Kidney capillary endothelial cell (primary cell): ENCODE data around the gene HSPA12A.
A peak's percentile ranks its signal among the peaks of the same experiment; 100 is the strongest.

Experiments
- DNase-seq: peaks from one replicate; pipeline ENCODE4 v3.0.0-alpha.2; 2018; ENCODE audit warnings: low spot score

Gene HSPA12A, protein sequence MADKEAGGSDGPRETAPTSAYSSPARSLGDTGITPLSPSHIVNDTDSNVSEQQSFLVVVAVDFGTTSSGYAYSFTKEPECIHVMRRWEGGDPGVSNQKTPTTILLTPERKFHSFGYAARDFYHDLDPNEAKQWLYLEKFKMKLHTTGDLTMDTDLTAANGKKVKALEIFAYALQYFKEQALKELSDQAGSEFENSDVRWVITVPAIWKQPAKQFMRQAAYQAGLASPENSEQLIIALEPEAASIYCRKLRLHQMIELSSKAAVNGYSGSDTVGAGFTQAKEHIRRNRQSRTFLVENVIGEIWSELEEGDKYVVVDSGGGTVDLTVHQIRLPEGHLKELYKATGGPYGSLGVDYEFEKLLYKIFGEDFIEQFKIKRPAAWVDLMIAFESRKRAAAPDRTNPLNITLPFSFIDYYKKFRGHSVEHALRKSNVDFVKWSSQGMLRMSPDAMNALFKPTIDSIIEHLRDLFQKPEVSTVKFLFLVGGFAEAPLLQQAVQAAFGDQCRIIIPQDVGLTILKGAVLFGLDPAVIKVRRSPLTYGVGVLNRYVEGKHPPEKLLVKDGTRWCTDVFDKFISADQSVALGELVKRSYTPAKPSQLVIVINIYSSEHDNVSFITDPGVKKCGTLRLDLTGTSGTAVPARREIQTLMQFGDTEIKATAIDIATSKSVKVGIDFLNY

GRCh38 chr10:116742367-116743265 is at the start of gene HSPA12A:
TSS of gene HSPA12A (minus strand) at chr10:116742566. CDS start at chr10:116742469, 97 bp downstream.
- DNase-seq = peak; percentile 60

- DNase-seq = no peak
These were observed 48.9 kb upstream of the HSPA12A start for GRCh38 chr10:116791241-116791640.

GRCh38 chr10:116787893-116788665 is 45.7 kb upstream of the HSPA12A start:
- DNase-seq = peak; percentile 70

DNA sequence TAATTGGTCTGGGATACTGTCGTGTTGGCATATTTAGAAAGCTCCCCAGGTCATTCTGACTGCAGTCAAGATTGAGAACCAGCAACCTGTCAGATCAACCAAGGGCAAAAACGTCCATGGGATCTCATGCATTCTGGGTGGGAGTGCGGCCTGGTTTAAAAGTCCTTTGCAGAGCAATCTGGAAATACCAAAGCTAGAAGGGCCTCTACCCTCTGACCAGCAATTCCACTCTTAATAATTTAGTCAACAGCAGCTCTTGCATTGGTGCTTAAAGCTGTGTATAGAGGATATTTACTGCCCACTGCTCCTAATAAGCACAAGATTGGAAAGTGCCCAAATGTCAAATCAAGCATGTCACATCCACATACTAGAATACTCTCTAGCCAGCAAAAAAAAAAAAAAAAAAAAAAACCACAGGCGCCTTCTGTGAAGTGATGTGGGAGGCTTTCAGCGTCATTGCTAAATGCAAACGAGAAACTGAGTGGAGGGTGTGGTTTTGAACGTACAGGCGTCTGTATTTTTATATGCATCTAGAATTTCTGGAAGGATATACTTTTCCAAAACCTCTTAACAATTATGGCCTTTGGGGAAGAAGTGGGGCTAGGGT is 44.8 kb upstream of the HSPA12A start:
- no peak for DNase-seq

GRCh38 chr10:116785867-116786266 is 43.5 kb upstream of the HSPA12A start:
- DNase-seq = no peak

GRCh38 chr10:116785282-116785681 is 42.9 kb upstream of the HSPA12A start:
- no peak for DNase-seq

DNA sequence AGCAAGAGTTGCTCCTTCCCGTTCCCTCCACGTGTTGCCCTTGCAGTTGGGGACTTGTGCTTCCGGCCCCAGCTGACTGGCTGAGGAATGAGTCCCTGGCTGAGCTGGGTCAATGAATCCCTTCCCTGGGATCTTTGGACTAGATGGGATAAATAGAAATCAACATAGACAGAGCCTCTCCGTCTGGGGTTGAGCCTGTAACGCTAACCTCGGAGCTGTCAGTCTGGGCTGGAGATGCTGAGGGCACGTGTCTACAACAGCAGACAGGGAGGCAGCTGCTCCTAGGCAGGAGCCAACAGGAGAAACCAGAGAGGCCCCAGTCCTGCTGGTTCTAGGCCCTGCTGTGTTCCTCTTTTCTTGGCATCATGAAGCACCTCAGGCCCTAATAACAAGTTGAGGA is 42.3 kb upstream of the HSPA12A start:
- no peak for DNase-seq

DNA sequence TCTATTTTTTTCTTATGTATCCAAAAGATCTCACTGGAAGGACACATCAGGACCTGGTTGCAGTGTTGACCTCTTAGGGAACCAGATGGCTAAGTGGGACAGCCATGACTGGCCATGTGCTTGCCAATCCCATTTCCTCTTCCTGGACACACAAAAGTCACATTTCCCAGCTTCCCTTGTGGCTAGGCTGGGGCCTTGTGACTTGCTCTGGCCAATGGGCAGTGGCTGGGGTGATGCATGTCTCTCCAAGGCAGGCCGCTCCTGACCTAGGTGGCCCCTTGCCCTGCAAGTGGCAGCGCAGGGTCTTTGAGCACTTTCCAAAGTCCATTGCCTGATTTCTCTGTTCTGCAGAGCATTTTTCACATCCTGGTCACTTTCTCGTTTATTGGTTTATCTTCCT is 41.7 kb upstream of the HSPA12A start:
- DNase-seq = no peak

DNA sequence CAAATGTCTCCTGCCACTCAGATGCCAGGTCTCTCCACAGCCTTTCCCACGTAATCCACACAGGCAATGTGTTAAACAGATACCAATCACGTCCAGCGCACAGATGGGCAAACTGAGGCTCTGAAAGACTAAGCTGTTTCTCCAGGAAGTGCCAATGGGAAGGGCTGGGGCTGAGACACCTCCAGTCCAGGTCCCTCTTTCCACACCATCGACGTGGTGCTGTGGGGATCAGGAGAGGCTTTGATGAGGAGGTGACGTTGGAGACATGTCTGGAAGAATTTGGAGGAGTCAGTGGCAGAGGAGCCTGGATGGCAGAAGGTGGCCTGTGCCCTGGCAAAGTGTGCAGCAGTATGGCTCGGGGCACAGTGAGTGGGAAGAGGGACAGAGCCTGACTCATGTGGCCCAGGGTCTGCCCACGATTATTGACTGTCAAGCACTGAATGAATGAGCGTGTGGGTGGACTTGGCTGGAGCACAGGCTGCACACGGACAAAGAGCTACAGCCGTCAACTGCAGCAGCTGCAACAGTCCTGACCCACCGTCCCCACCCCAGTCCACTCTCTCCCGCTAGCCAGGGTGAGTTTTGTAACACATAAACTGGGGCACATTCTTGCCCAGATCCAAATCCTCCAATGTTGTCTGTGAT is 40.8 kb upstream of the HSPA12A start:
- DNase-seq = no peak

- no peak for DNase-seq
These were observed 39.1 kb upstream of the HSPA12A start for GRCh38 chr10:116781370-116781884.

GRCh38 chr10:116780691-116781205 is 38.4 kb upstream of the HSPA12A start:
- DNase-seq = no peak

DNA sequence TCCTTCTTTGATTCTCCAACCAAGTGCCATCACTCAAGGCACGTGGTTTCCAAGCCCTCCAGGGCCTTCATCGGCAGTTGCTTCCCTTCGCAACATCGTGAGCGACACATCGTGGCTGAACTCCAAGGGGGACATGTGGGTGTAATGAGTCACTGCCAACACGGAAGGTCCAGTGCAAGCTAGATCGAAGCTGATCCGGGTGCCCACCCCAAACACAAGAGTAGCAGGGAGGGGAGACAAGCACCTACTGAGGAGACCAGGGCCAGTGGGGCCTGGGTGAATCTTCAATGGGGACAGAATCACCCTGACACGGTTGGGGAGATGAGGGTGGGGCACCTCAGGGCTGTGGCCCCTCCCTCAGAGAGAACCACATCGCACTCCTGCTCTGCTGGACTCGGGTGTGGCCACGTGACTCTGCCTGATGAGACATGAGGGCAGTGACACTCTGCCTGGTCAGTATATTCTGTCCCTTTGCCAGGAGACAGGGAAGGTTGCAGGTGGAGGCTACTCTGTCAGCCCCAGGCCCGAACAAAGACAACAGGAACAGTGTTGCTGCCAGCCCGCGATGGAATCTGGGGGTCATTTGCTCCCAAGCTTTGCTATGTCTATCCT is 36.8 kb upstream of the HSPA12A start:
- no peak for DNase-seq

GRCh38 chr10:116777006-116777405 is 34.6 kb upstream of the HSPA12A start:
- no peak for DNase-seq

DNA sequence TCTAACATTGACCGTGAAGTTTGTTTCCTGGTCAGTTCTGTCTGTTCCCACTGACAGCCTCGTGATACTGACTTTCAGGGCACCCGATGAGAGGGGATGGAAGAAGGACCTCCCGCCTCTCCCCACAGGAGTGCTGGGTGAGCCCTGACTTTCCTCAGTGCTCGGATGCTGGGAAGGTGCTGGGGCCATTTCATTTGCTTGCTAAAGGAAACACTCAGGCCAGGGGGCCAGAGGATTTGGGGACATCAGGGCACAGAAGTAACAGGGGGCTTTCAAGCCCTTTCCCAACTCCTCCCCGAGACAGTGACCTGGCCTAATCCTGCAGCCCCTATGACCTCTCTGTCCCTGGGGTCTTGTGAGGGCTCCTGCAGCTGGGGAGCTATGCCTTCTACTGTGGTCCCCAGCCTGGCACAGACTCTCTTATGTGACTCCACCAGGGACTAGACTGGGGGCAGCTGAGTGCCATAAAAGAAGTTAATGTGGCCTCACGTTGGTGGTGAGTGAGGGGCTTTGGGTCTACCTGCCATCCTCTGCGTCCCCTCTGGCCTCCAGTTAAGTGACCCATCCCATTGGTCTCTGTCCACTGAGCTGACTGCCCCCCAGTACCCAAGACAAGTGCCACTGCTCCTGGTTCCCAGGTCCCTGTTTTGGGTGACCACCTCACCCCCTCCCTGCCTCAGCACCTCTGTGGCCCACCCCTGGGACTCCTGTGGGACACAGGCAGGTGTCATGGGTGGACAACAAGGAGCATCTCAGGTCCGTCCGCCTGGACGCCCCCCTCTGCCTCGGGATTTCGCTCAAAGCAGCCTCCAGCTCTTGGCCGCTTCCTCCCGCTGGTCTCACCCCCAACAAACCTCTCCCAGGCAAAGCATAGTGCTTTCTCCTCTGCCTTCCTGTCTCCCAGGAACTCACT is 33.4 kb upstream of the HSPA12A start:
- no peak for DNase-seq

DNA sequence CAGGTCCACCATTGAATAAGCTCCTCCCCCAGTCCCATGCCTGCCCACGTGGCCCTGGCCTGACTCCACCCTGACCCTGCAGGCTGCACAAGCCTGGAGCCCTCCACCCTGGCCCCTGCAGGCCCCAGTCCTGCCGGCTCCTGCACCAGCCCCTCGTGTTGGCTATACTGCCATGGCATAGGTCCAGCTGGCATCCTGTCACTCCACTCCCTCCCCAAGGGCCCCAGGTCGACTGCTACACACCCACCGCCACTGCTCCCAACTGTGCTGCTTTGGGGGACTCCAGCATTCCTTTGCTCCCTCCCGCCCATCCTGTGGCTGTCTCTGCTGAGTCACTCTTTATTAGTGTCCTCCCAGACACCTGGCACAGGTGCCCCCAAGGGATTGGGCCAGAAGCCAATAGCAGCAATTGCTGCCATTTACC is 32.4 kb upstream of the HSPA12A start:
- no peak for DNase-seq

GRCh38 chr10:116772909-116773705 is 30.7 kb upstream of the HSPA12A start:
- no peak for DNase-seq

GRCh38 chr10:116771959-116772585 is 29.7 kb upstream of the HSPA12A start:
- DNase-seq = no peak
